IMR-90 (cell line): ENCODE data around the gene WDR6. TPM values are rescaled to one million over a fixed set of nuclear protein-coding genes. Genes with fewer than 3 reads are reported as not detected.
A peak's percentile ranks its signal among the peaks of the same experiment; 100 is the strongest.

Experiments
- ATAC-seq: fragments of 200-7000 bp; cut with Tn5 transposase; 2 replicates; pipeline ENCODE4 v1.9.1; 2020; ENCODE audit warnings: low read depth, mild to moderate bottlenecking, moderate library complexity
- BruUV-seq: library from RNA; stranded (reverse); fragments of 400-500 nt; replicated peaks from 2 replicates; lab custom pipeline; 2021; lab: Mats Ljungman, UMichigan
- CTCF ChIA-PET: fragments of 300-600 bp; formaldehyde crosslinking; extraction: SDS; loops from one replicate; lab custom pipeline; 2021; ENCODE audit warnings: antibody characterized with exemption; lab: Yijun Ruan, JAX
- POLR2A ChIA-PET: fragments of 300-600 bp; sonication (Branson Sonifier 250); formaldehyde crosslinking; loops from one replicate; lab custom pipeline; 2022; ENCODE audit warnings: antibody characterized with exemption; ENCODE audit not compliant: unreplicated experiment; lab: Charles Lee
- DNase-seq: peaks from one replicate; pipeline ENCODE4 v3.0.0; 2013
- H2AFZ ChIP-seq: replicated peaks from 2 replicates; pipeline ENCODE3; 2013; ENCODE audit warnings: low read length, mild to moderate bottlenecking; ENCODE audit not compliant: poor library complexity
- H2AK5ac ChIP-seq: 2 replicates; pipeline ENCODE4 v1.6.1; 2013; ENCODE audit warnings: low read depth, low read length, inconsistent platforms
- H2AK9ac ChIP-seq: replicated peaks from 2 replicates; pipeline ENCODE3; 2013; ENCODE audit warnings: mild to moderate bottlenecking, low read depth, low read length, moderate library complexity; ENCODE audit not compliant: poor library complexity
- H2BK120ac ChIP-seq: 2 replicates; pipeline ENCODE4 v1.6.1; 2013; ENCODE audit warnings: low read depth, low read length, inconsistent platforms
- H2BK15ac ChIP-seq: 3 replicates; pipeline ENCODE4 v1.6.1; 2013; ENCODE audit warnings: low read depth, low read length, inconsistent platforms
- H2BK20ac ChIP-seq: 2 replicates; pipeline ENCODE4 v1.6.1; 2013; ENCODE audit warnings: low read depth, mild to moderate bottlenecking, inconsistent platforms, low read length, moderate library complexity
- H2BK5ac ChIP-seq: 2 replicates; pipeline ENCODE4 v1.6.1; 2013; ENCODE audit warnings: mild to moderate bottlenecking, low read depth, low read length, inconsistent platforms; ENCODE audit not compliant: poor library complexity, severe bottlenecking
- H3K14ac ChIP-seq: replicated peaks from 2 replicates; pipeline ENCODE4 v1.6.1; 2013; ENCODE audit warnings: low read depth, low read length, inconsistent platforms
- H3K18ac ChIP-seq: 2 replicates; pipeline ENCODE4 v1.6.1; 2013; ENCODE audit warnings: low read depth, low read length, control low read depth
- H3K23ac ChIP-seq: 2 replicates; pipeline ENCODE4 v1.6.1; 2013; ENCODE audit warnings: low read depth, low read length, inconsistent platforms
- H3K27ac ChIP-seq: 2 replicates; pipeline ENCODE4 v1.5.1; 2013; ENCODE audit warnings: mild to moderate bottlenecking, control low read depth, low read length; ENCODE audit not compliant: insufficient read depth
- H3K27me3 ChIP-seq: 2 replicates; pipeline ENCODE4 v1.6.1; 2013; ENCODE audit warnings: low read length; ENCODE audit not compliant: control insufficient read depth, insufficient read depth
- H3K36me3 ChIP-seq: 2 replicates; pipeline ENCODE4 v1.6.1; 2013; ENCODE audit warnings: low read length, mixed read lengths; ENCODE audit not compliant: control insufficient read depth, insufficient read depth
- H3K4ac ChIP-seq: 2 replicates; pipeline ENCODE4 v1.6.1; 2013; ENCODE audit warnings: low read depth, low read length, inconsistent platforms
- H3K4me1 ChIP-seq: 2 replicates; pipeline ENCODE4 v1.6.1; 2013; ENCODE audit warnings: low read length, mixed read lengths; ENCODE audit not compliant: control insufficient read depth, insufficient read depth
- H3K4me2 ChIP-seq: 2 replicates; pipeline ENCODE4 v1.6.1; 2013; ENCODE audit warnings: low read depth, mild to moderate bottlenecking, control low read depth, low read length, moderate library complexity
- H3K4me3 ChIP-seq: 2 replicates; pipeline ENCODE4 v1.5.1; 2013; ENCODE audit warnings: low read depth, mild to moderate bottlenecking, control low read depth, low read length, moderate library complexity; ENCODE audit not compliant: insufficient read depth
- H3K56ac ChIP-seq: 2 replicates; pipeline ENCODE4 v1.6.1; 2013; ENCODE audit warnings: low read length, inconsistent platforms; ENCODE audit not compliant: insufficient read depth; ENCODE audit errors: extremely low read depth
- H3K79me1 ChIP-seq, 2 experiments: 2 replicates each; pipeline ENCODE4 v1.6.1; 2013; ENCODE audit warnings: low read length in 2 of 2, inconsistent platforms in 1 of 2, low read depth in 1 of 2
- H3K9ac ChIP-seq: 2 replicates; pipeline ENCODE4 v1.6.1; 2013; ENCODE audit warnings: low read depth, low read length, control low read depth
- H3K9me1 ChIP-seq: 2 replicates; pipeline ENCODE4 v1.6.1; 2013; ENCODE audit warnings: low read length, inconsistent platforms; ENCODE audit not compliant: insufficient read depth
- H3K9me3 ChIP-seq: 2 replicates; pipeline ENCODE4 v1.6.1; 2013; ENCODE audit warnings: low read length; ENCODE audit not compliant: control insufficient read depth, insufficient read depth
- H4K20me1 ChIP-seq: 2 replicates; pipeline ENCODE4 v1.6.1; 2013; ENCODE audit warnings: low read length, inconsistent platforms; ENCODE audit not compliant: insufficient read depth
- H4K5ac ChIP-seq: 2 replicates; pipeline ENCODE4 v1.6.1; 2013; ENCODE audit warnings: mild to moderate bottlenecking, low read depth, low read length, control low read depth
- H4K8ac ChIP-seq, 2 experiments: 2 replicates each; pipeline ENCODE4 v1.6.1; 2013; ENCODE audit warnings: low read depth in 2 of 2, low read length in 2 of 2, control low read depth in 1 of 2, inconsistent platforms in 1 of 2
- H4K91ac ChIP-seq: 2 replicates; pipeline ENCODE4 v1.6.1; 2013; ENCODE audit warnings: low read depth, low read length, inconsistent platforms; ENCODE audit not compliant: insufficient read depth
- BHLHE40 ChIP-seq: fragments of 150-350 bp; IDR thresholded peaks from 2 replicates; pipeline ENCODE4 v1.6.1; 2016; ENCODE audit warnings: mild to moderate bottlenecking, low read depth, low read length
- CEBPB ChIP-seq: IDR thresholded peaks from 2 replicates; pipeline ENCODE4 v1.6.1; 2012; ENCODE audit warnings: low read depth, low read length, improper control_type of control experiment
- CHD1 ChIP-seq: IDR thresholded peaks from 2 replicates; pipeline ENCODE4 v1.6.1; 2012; ENCODE audit warnings: low read depth, low read length, improper control_type of control experiment
- CTCF ChIP-seq: conservative IDR thresholded peaks from 2 replicates; pipeline ENCODE4 v1.5.1; 2012; ENCODE audit warnings: mild to moderate bottlenecking, low read depth, low read length, improper control_type of control experiment
- FOS ChIP-seq: fragments of 150-350 bp; IDR thresholded peaks from 2 replicates; pipeline ENCODE4 v1.6.1; 2016; ENCODE audit warnings: low read depth, low read length
- MAFK ChIP-seq: IDR thresholded peaks from 2 replicates; pipeline ENCODE4 v1.6.1; 2012; ENCODE audit warnings: low read depth, low read length, improper control_type of control experiment
- MAZ ChIP-seq: IDR thresholded peaks from 2 replicates; pipeline ENCODE4 v1.6.1; 2012; ENCODE audit warnings: low read depth, mild to moderate bottlenecking, low read length, improper control_type of control experiment, moderate library complexity, borderline replicate concordance
- MXI1 ChIP-seq: IDR thresholded peaks from 2 replicates; pipeline ENCODE4 v1.6.1; 2012; ENCODE audit warnings: low read depth, mild to moderate bottlenecking, low read length, moderate library complexity, borderline replicate concordance
- NFE2L2 ChIP-seq: fragments of 150-350 bp; IDR thresholded peaks from 2 replicates; pipeline ENCODE4 v1.6.1; 2016; ENCODE audit warnings: low read depth, mild to moderate bottlenecking, low read length
- POLR2A ChIP-seq: IDR thresholded peaks from 2 replicates; pipeline ENCODE4 v1.6.1; 2012; ENCODE audit warnings: mild to moderate bottlenecking, low read depth, low read length
- RAD21 ChIP-seq: IDR thresholded peaks from 2 replicates; pipeline ENCODE4 v1.6.1; 2012; ENCODE audit warnings: low read length, improper control_type of control experiment
- RCOR1 ChIP-seq: IDR thresholded peaks from 2 replicates; pipeline ENCODE4 v1.6.1; 2012; ENCODE audit warnings: mild to moderate bottlenecking, low read length, improper control_type of control experiment; ENCODE audit not compliant: insufficient replicate concordance
- RFX5 ChIP-seq: IDR thresholded peaks from 2 replicates; pipeline ENCODE4 v1.8.0; 2012; ENCODE audit warnings: low read depth, mild to moderate bottlenecking, low read length, moderate library complexity
- SMC3 ChIP-seq: fragments of 150-350 bp; IDR thresholded peaks from 2 replicates; pipeline ENCODE4 v1.6.1; 2016; ENCODE audit warnings: low read depth, mild to moderate bottlenecking, antibody characterized with exemption, low read length, moderate library complexity
- WGBS, 2 experiments: methylation state at CpG; one replicate each; pipeline versions ENCODE4 v1.1.5 to v1.1.7; 2013; ENCODE audit warnings: missing lambda C conversion rate in 2 of 2; ENCODE audit not compliant: insufficient read length in 1 of 2; ENCODE audit errors: extremely low coverage in 2 of 2; 5-methylcytosine and 5-hydroxymethylcytosine counted together
- dilution Hi-C: fragments of 300-500 bp; cut with HindIII; formaldehyde crosslinking; loops from one replicate; pipeline ENCODE4 v1.14.3; 2018; ENCODE audit warnings: low sequenced_read_pairs; ENCODE audit not compliant: unreplicated experiment
- in situ Hi-C: fragments of 300-500 bp; cut with MboI; formaldehyde crosslinking; loops from 3 replicates; pipeline ENCODE4 v1.14.3; 2019; ENCODE audit warnings: low sequenced_read_pairs, inconsistent platforms, mixed read lengths
- intact Hi-C: fragments of 100-400 bp; cut with micrococcal nuclease; formaldehyde crosslinking; loops from 2 replicates; pipeline ENCODE4 v1.10.0; 2022
- polyA plus RNA-seq, 3 experiments: library from polyadenylated mRNA; depleted of rRNA; stranded (reverse); fragments of >200 nt; gene quantifications; 2 replicates each; pipeline ENCODE4 v1.2.3, GENCODE V29; 2012; ENCODE audit warnings: low replicate concordance in 1 of 3
- total RNA-seq: library from RNA; depleted of rRNA; stranded (reverse); fragments of >200 nt; gene quantifications from 2 replicates; pipeline ENCODE4 v1.2.3, GENCODE V29; 2012
- TF ChIP-seq, protein P1 (sequence below): fragments of 150-350 bp; IDR thresholded peaks from 2 replicates; pipeline ENCODE4 v1.6.1; 2017; ENCODE audit warnings: mild to moderate bottlenecking, antibody characterized with exemption, low read length, low read depth
- TF ChIP-seq, protein P2 (sequence below): fragments of 150-350 bp; IDR thresholded peaks from 2 replicates; pipeline ENCODE4 v1.6.1; 2016; ENCODE audit warnings: low read depth, mild to moderate bottlenecking, low read length, moderate library complexity, borderline replicate concordance

Gene WDR6
- total and polyA plus RNA-seq, 2 of the 4 experiments (the other 2 are of a cell fraction): 60.9 to 160 TPM

- no peak overlapping the region for H3K4me3 ChIP-seq
- H2BK5ac ChIP-seq: no peak overlapping the region
- no peak overlapping the region for H3K56ac ChIP-seq
- TF ChIP-seq, protein P1, sequence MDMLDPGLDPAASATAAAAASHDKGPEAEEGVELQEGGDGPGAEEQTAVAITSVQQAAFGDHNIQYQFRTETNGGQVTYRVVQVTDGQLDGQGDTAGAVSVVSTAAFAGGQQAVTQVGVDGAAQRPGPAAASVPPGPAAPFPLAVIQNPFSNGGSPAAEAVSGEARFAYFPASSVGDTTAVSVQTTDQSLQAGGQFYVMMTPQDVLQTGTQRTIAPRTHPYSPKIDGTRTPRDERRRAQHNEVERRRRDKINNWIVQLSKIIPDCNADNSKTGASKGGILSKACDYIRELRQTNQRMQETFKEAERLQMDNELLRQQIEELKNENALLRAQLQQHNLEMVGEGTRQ: no peak
- TF ChIP-seq NFE2L2 (no peak), CHD1 (no peak), MAFK (no peak), CEBPB (no peak), CTCF (no peak), FOS (no peak), POLR2A (no peak), MXI1 (no peak), RFX5 (no peak), MAZ (no peak), RAD21 (no peak), SMC3 (no peak), RCOR1 (no peak), BHLHE40 (no peak)
- TF ChIP-seq, protein P2, sequence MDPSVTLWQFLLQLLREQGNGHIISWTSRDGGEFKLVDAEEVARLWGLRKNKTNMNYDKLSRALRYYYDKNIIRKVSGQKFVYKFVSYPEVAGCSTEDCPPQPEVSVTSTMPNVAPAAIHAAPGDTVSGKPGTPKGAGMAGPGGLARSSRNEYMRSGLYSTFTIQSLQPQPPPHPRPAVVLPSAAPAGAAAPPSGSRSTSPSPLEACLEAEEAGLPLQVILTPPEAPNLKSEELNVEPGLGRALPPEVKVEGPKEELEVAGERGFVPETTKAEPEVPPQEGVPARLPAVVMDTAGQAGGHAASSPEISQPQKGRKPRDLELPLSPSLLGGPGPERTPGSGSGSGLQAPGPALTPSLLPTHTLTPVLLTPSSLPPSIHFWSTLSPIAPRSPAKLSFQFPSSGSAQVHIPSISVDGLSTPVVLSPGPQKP: no peak
- no peak overlapping the region for H2AK5ac ChIP-seq
- no peak overlapping the region for H2BK120ac ChIP-seq
- H4K5ac ChIP-seq: no peak overlapping the region
- H3K23ac ChIP-seq: peak overlapping the region; percentile 31; the same call in 1 of the 2 replicates
- no peak overlapping the region for H3K9ac ChIP-seq
- H4K8ac ChIP-seq: no peak overlapping the region
- POLR2A ChIA-PET: no interaction called here
- CTCF ChIA-PET: interaction anchor here (0.7 to 0.9 kb wide), 2 partner anchors 13 to 20 kb away, joined by 3 to 4 read pairs; no protein-coding TSS in a partner anchor
- H3K79me1 ChIP-seq: peaks cover 13 to 25% of the 10 kb centered on the region in 2 experiments
- WGBS, 2 experiments: no CpG with 5 or more reads among the region's 3 CpGs
- no peak overlapping the region for H2AFZ ChIP-seq
- BruUV-seq: no TSS peak
- no peak overlapping the region for H3K4ac ChIP-seq
- H2BK15ac ChIP-seq: no peak overlapping the region
- intact Hi-C loops (no loop called here), dilution Hi-C loops (no loop called here), in situ Hi-C loops (no loop called here)
- no peak overlapping the region for H3K4me2 ChIP-seq
- no peak overlapping the region for H3K18ac ChIP-seq
- peaks cover 5% of the 10 kb centered on the region for H3K4me1 ChIP-seq
- H2AK9ac ChIP-seq: no peak overlapping the region
- peaks cover 35% of the 10 kb centered on the region for H3K36me3 ChIP-seq
- no peak overlapping the region for H3K14ac ChIP-seq
- peaks cover 3% of the 10 kb centered on the region; the same call in 1 of the 2 replicates for H4K20me1 ChIP-seq
- no peak overlapping the region for H4K91ac ChIP-seq
- DNase-seq (peak; percentile 3), ATAC-seq (no peak)
- no peak overlapping the region for H3K27ac ChIP-seq
- H3K9me3 ChIP-seq: no peaks in the 10 kb centered on the region
- no peaks in the 10 kb centered on the region for H3K27me3 ChIP-seq
- H2BK20ac ChIP-seq: no peak overlapping the region
- no peaks in the 10 kb centered on the region for H3K9me1 ChIP-seq
Measured at GRCh38 chr3:48966367-48966766, 40.8 kb upstream of the WDR6 start.
